IMR-90 (cell line): Measurements from ENCODE around the gene USP54.

Experiments
- BHLHE40 ChIP-seq: fragments of 150-350 bp; IDR thresholded peaks from 2 replicates; pipeline ENCODE4 v1.6.1; 2016; ENCODE audit warnings: mild to moderate bottlenecking, low read depth, low read length
- MAZ ChIP-seq: IDR thresholded peaks from 2 replicates; pipeline ENCODE4 v1.6.1; 2012; ENCODE audit warnings: low read depth, mild to moderate bottlenecking, low read length, improper control_type of control experiment, moderate library complexity, borderline replicate concordance
- MXI1 ChIP-seq: IDR thresholded peaks from 2 replicates; pipeline ENCODE4 v1.6.1; 2012; ENCODE audit warnings: low read depth, mild to moderate bottlenecking, low read length, moderate library complexity, borderline replicate concordance
- POLR2A ChIP-seq: IDR thresholded peaks from 2 replicates; pipeline ENCODE4 v1.6.1; 2012; ENCODE audit warnings: mild to moderate bottlenecking, low read depth, low read length
- SMC3 ChIP-seq: fragments of 150-350 bp; IDR thresholded peaks from 2 replicates; pipeline ENCODE4 v1.6.1; 2016; ENCODE audit warnings: low read depth, mild to moderate bottlenecking, antibody characterized with exemption, low read length, moderate library complexity
- TF ChIP-seq, protein P1 (sequence below): conservative IDR thresholded peaks from 2 replicates; pipeline ENCODE4 v1.5.1; 2012; ENCODE audit warnings: mild to moderate bottlenecking, low read depth, low read length, improper control_type of control experiment
- TF ChIP-seq, protein P2 (sequence below): fragments of 150-350 bp; IDR thresholded peaks from 2 replicates; pipeline ENCODE4 v1.6.1; 2017; ENCODE audit warnings: mild to moderate bottlenecking, antibody characterized with exemption, low read length, low read depth

DNA sequence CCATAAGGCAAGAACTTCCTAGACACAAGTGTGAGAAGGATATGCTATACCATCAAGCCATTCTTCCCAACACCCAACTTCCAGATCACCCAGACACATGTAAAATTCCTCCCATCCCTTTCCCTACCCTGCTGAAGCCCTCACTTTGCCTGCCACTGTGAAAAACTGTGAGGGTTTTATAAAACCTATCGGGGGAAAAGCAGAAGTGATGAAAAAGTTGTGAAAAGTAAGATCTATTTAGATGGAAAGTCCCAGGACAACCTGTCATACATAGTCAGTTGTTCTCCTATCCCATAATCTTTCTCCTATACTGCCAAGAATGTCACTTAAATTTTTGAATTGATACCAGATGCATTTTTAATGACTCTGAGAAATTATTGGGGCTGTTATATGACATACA, 56.3 kb downstream of the USP54 start:
- TF ChIP-seq POLR2A (no peak), SMC3 (no peak), BHLHE40 (no peak), MXI1 (no peak), MAZ (no peak)
- TF ChIP-seq, protein P1, sequence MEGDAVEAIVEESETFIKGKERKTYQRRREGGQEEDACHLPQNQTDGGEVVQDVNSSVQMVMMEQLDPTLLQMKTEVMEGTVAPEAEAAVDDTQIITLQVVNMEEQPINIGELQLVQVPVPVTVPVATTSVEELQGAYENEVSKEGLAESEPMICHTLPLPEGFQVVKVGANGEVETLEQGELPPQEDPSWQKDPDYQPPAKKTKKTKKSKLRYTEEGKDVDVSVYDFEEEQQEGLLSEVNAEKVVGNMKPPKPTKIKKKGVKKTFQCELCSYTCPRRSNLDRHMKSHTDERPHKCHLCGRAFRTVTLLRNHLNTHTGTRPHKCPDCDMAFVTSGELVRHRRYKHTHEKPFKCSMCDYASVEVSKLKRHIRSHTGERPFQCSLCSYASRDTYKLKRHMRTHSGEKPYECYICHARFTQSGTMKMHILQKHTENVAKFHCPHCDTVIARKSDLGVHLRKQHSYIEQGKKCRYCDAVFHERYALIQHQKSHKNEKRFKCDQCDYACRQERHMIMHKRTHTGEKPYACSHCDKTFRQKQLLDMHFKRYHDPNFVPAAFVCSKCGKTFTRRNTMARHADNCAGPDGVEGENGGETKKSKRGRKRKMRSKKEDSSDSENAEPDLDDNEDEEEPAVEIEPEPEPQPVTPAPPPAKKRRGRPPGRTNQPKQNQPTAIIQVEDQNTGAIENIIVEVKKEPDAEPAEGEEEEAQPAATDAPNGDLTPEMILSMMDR = no peak
- TF ChIP-seq, protein P2, sequence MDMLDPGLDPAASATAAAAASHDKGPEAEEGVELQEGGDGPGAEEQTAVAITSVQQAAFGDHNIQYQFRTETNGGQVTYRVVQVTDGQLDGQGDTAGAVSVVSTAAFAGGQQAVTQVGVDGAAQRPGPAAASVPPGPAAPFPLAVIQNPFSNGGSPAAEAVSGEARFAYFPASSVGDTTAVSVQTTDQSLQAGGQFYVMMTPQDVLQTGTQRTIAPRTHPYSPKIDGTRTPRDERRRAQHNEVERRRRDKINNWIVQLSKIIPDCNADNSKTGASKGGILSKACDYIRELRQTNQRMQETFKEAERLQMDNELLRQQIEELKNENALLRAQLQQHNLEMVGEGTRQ = no peak
